CD1c-positive myeloid dendritic cell (primary cell): Measurements from ENCODE around the gene TH.

Source experiments
- DNase-seq: peaks from one replicate; pipeline ENCODE4 v3.0.0-alpha.2; 2016; ENCODE audit errors: extremely low spot score

Gene TH

GRCh38 chr11:2208691-2209369 is 37.2 kb upstream of the TH start:
- DNase-seq = no peak

- DNase-seq = no peak
Measured at GRCh38 chr11:2207773-2208621, 36.4 kb upstream of the TH start.

GRCh38 chr11:2207212-2207611 is 35.6 kb upstream of the TH start:
- no peak for DNase-seq

- DNase-seq = no peak
Measured at GRCh38 chr11:2205981-2206690, 34.5 kb upstream of the TH start.

GRCh38 chr11:2205214-2205720 is 33.7 kb upstream of the TH start:
- DNase-seq = no peak

GRCh38 chr11:2204361-2205213 is 33.0 kb upstream of the TH start:
- DNase-seq = no peak

- DNase-seq = no peak
Measured at GRCh38 chr11:2203440-2204259, 32.0 kb upstream of the TH start.

GRCh38 chr11:2202900-2203439 is 31.4 kb upstream of the TH start:
- no peak for DNase-seq

- DNase-seq = no peak
Measured at GRCh38 chr11:2202071-2202899, 30.7 kb upstream of the TH start.

GRCh38 chr11:2201542-2201941 is 29.9 kb upstream of the TH start:
- DNase-seq = no peak

GRCh38 chr11:2200957-2201519 is 29.4 kb upstream of the TH start:
- DNase-seq = no peak

- no peak for DNase-seq
Measured at GRCh38 chr11:2200536-2200935, 28.9 kb upstream of the TH start.

GRCh38 chr11:2199466-2200341 is 28.1 kb upstream of the TH start:
- DNase-seq = no peak

GRCh38 chr11:2198621-2199365 is 27.2 kb upstream of the TH start:
- no peak for DNase-seq

- no peak for DNase-seq
Measured at GRCh38 chr11:2197771-2198520, 26.3 kb upstream of the TH start.

GRCh38 chr11:2196970-2197770 is 25.6 kb upstream of the TH start:
- DNase-seq = peak; percentile 82
